CD4-positive, alpha-beta T cell treated with Interferon gamma for 1 hour (primary cell): Measurements from ENCODE around the gene BORCS8.

Experiments
- DNase-seq: peaks from one replicate; pipeline ENCODE4 v3.0.0-alpha.2; 2020

The BORCS8 gene

GRCh38 chr19:19213426-19214158, 21.6 kb upstream of the BORCS8 start:
- no peak for DNase-seq

- DNase-seq, result no peak
These were observed 21.0 kb upstream of the BORCS8 start for GRCh38 chr19:19212916-19213315.

GRCh38 chr19:19211499-19212420, 19.8 kb upstream of the BORCS8 start, which contains the start of gene NCAN:
TSS of gene NCAN (plus strand) at chr19:19211958. CDS start at chr19:19216954, 4,996 bp downstream.
- no peak for DNase-seq

- DNase-seq, result no peak
These were observed 17.4 kb upstream of the BORCS8 start for GRCh38 chr19:19209372-19209771.

GRCh38 chr19:19207637-19208572, 16.0 kb upstream of the BORCS8 start:
- no peak for DNase-seq

- DNase-seq, result no peak
These were observed 15.0 kb upstream of the BORCS8 start for GRCh38 chr19:19206938-19207337.

GRCh38 chr19:19205416-19206410, 13.8 kb upstream of the BORCS8 start:
- no peak for DNase-seq

GRCh38 chr19:19204181-19204580, 12.2 kb upstream of the BORCS8 start:
- no peak for DNase-seq

- DNase-seq, result peak; percentile 90
These were observed 11.3 kb upstream of the BORCS8 start, which contains the start of gene NR2C2AP for GRCh38 chr19:19203012-19203856. TSS of gene NR2C2AP (minus strand) at chr19:19203414. CDS start at chr19:19203060, 354 bp downstream.

- DNase-seq, result no peak
These were observed 10.7 kb upstream of the BORCS8 start for GRCh38 chr19:19202707-19203011.

- no peak for DNase-seq
These were observed 10.0 kb upstream of the BORCS8 start for GRCh38 chr19:19201697-19202630.

- no peak for DNase-seq
These were observed 2.0 kb upstream of the BORCS8 start for GRCh38 chr19:19193926-19194325.

GRCh38 chr19:19192910-19193423, 1.0 kb upstream of the BORCS8 start:
- no peak for DNase-seq

GRCh38 chr19:19191768-19192077, 229 bp downstream of the BORCS8 start:
- no peak for DNase-seq

- DNase-seq, result no peak
These were observed 5.2 kb downstream of the BORCS8 start for GRCh38 chr19:19186742-19187141.

- DNase-seq, result peak; percentile 48
These were observed 5.9 kb downstream of the BORCS8 start for GRCh38 chr19:19185853-19186740.

- DNase-seq, result no peak
These were observed 10.4 kb downstream of the BORCS8 start for GRCh38 chr19:19181488-19181998.
